ENCODE data around the gene TYK2.

Gene TYK2

GRCh38 chr19:10305139-10305806 is 75.1 kb downstream of the TYK2 start:
- DNase-seq = no peak
